Sigmoid colon (tissue), 4 donors: ENCODE data around the gene ACOT7.

Experiments
- EP300 ChIP-seq, 4 donors: sonication (generic); formaldehyde crosslinking; IDR thresholded peaks; one replicate each; pipeline ENCODE4 v1.6.1; 2017; ENCODE audit warnings: antibody characterized with exemption in 4 of 4
- POLR2A ChIP-seq, 2 donors: fragments of 450-650 bp; IDR thresholded peaks; one replicate each; pipeline ENCODE4 v1.6.1; 2016; ENCODE audit warnings: antibody characterized with exemption in 2 of 2, mild to moderate bottlenecking in 2 of 2, moderate library complexity in 2 of 2
- POLR2AphosphoS5 ChIP-seq, 4 donors: sonication (generic); formaldehyde crosslinking; IDR thresholded peaks; one replicate each; pipeline ENCODE4 v1.6.1; 2017; ENCODE audit warnings: antibody characterized with exemption in 4 of 4
- TF ChIP-seq, protein P1 (sequence below), 4 experiments: fragments of 450-650 bp in 3 of 4; fragments of 200-600 bp in 1 of 4; IDR thresholded peaks; one replicate each; pipeline ENCODE4 v1.5.1; 2016 to 2019; ENCODE audit warnings: antibody characterized with exemption in 4 of 4, mild to moderate bottlenecking in 3 of 4, moderate library complexity in 2 of 4

DNA sequence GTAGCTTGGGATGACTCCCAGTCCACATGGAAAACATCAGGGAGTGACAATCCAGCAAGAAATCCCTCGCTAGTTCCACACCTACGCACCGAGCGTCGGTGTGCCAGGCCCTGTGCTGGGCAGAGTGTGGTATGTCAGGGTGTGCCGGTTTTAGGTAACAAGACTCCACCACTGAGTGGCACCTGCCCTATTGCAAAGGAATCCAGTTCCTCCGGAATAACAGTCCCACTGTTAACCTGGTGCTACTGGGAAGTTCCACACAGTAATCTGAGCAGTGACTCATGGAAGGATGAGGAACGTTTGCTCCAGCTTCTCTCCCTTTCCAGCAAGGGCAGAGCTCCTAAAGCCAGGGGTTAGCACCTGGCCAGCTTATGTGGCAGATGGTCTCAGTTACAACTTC, 173.3 kb downstream of the ACOT7 start:
- no peak for TF ChIP-seq POLR2A (IDR thresholded peaks at IDR 0.05)
- TF ChIP-seq, protein P1, sequence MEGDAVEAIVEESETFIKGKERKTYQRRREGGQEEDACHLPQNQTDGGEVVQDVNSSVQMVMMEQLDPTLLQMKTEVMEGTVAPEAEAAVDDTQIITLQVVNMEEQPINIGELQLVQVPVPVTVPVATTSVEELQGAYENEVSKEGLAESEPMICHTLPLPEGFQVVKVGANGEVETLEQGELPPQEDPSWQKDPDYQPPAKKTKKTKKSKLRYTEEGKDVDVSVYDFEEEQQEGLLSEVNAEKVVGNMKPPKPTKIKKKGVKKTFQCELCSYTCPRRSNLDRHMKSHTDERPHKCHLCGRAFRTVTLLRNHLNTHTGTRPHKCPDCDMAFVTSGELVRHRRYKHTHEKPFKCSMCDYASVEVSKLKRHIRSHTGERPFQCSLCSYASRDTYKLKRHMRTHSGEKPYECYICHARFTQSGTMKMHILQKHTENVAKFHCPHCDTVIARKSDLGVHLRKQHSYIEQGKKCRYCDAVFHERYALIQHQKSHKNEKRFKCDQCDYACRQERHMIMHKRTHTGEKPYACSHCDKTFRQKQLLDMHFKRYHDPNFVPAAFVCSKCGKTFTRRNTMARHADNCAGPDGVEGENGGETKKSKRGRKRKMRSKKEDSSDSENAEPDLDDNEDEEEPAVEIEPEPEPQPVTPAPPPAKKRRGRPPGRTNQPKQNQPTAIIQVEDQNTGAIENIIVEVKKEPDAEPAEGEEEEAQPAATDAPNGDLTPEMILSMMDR (IDR thresholded peaks at IDR 0.05): no peak
- TF ChIP-seq POLR2AphosphoS5 (IDR thresholded peaks at IDR 0.05): no peak
- no peak for TF ChIP-seq EP300 (IDR thresholded peaks at IDR 0.05)
